Cardiac muscle cell (in vitro differentiated cells and primary cell): ENCODE measurements around the gene KLHDC4. TPM values are rescaled to one million over a fixed set of nuclear protein-coding genes. Genes with fewer than 3 reads are reported as not detected.
"Not testable (repeated sequence)": the region's sequence is repeated elsewhere in the genome, so short reads cannot be mapped to it uniquely, and the experiment has no call there.

Experiments
- DNase-seq, 2 donors: peaks; one replicate each; pipeline versions ENCODE4 v3.0.0 to v3.0.0-alpha.2; 2010 to 2017; ENCODE audit warnings: low read depth in 1 of 2, low spot score in 1 of 2
- H3K27ac ChIP-seq: fragments of 200-600 bp; sonication (generic); 2 replicates; pipeline ENCODE4 v1.5.1; 2016
- H3K27me3 ChIP-seq: fragments of 200-600 bp; sonication (generic); 2 replicates; pipeline ENCODE4 v1.6.0; 2016; ENCODE audit warnings: control low read depth
- H3K36me3 ChIP-seq: fragments of 200-600 bp; sonication (generic); 2 replicates; pipeline ENCODE4 v1.5.1; 2016; ENCODE audit warnings: control low read depth
- H3K4me1 ChIP-seq: fragments of 200-600 bp; sonication (generic); 2 replicates; pipeline ENCODE4 v1.8.1; 2017; ENCODE audit warnings: low read depth, mild to moderate bottlenecking, mixed run types
- H3K4me3 ChIP-seq: fragments of 200-600 bp; sonication (generic); 2 replicates; pipeline ENCODE4 v1.5.1; 2016; ENCODE audit warnings: mild to moderate bottlenecking
- H3K9me3 ChIP-seq: fragments of 200-600 bp; sonication (generic); 2 replicates; pipeline ENCODE4 v1.5.1; 2017; ENCODE audit warnings: low read depth, mild to moderate bottlenecking, control low read depth
- CTCF ChIP-seq: IDR thresholded peaks from 2 replicates; pipeline ENCODE4 v1.5.1; 2012; ENCODE audit warnings: low read depth, mild to moderate bottlenecking, low read length
- polyA plus RNA-seq: library from polyadenylated mRNA; unstranded; fragments of >200 nt; fragmentation: Nextera tagmentation; extraction: Ambion mirVana; gene quantifications from 2 replicates; pipeline ENCODE4 v1.2.1, GENCODE V29; 2016
- total RNA-seq: library from RNA; depleted of rRNA; stranded (reverse); fragments of >200 nt; gene quantifications from 2 replicates; pipeline ENCODE4 v1.2.3, GENCODE V29; 2016

KLHDC4 gene
- total and polyA plus RNA-seq, 2 experiments from 2014 or later: 13.7 to 18.0 TPM

- H3K27ac ChIP-seq: no peak overlapping the region
- no peaks in the 10 kb centered on the region for H3K36me3 ChIP-seq
- H3K9me3 ChIP-seq: no peaks in the 10 kb centered on the region
- TF ChIP-seq CTCF: no peak
- no peak for DNase-seq
- H3K27me3 ChIP-seq: no peaks in the 10 kb centered on the region
- no peak overlapping the region for H3K4me3 ChIP-seq
- no peaks in the 10 kb centered on the region for H3K4me1 ChIP-seq
Measured at GRCh38 chr16:87790292-87791100, 24.7 kb upstream of the KLHDC4 start.

GRCh38 chr16:87789437-87790291 is 23.9 kb upstream of the KLHDC4 start:
- no peaks in the 10 kb centered on the region for H3K4me1 ChIP-seq
- H3K27ac ChIP-seq: no peak overlapping the region
- H3K27me3 ChIP-seq: no peaks in the 10 kb centered on the region
- peak in 1 of 2 donors; percentile 33 for DNase-seq
- H3K36me3 ChIP-seq: no peaks in the 10 kb centered on the region
- no peaks in the 10 kb centered on the region for H3K9me3 ChIP-seq
- H3K4me3 ChIP-seq: no peak overlapping the region
- TF ChIP-seq CTCF: no peak

GRCh38 chr16:87788730-87789436 is 23.1 kb upstream of the KLHDC4 start:
- not testable (repeated sequence) for DNase-seq, H3K27ac ChIP-seq, H3K4me3 ChIP-seq, H3K9me3 ChIP-seq, H3K27me3 ChIP-seq, H3K36me3 ChIP-seq, H3K4me1 ChIP-seq

- not testable (repeated sequence) for H3K27ac ChIP-seq, H3K4me1 ChIP-seq, H3K36me3 ChIP-seq, H3K9me3 ChIP-seq, H3K27me3 ChIP-seq, DNase-seq, H3K4me3 ChIP-seq
Measured at GRCh38 chr16:87787451-87788091, 21.8 kb upstream of the KLHDC4 start.

- Histone ChIP-seq H3K27ac (no peak overlapping the region), H3K4me1 (no peaks in the 10 kb centered on the region), H3K27me3 (no peaks in the 10 kb centered on the region), H3K36me3 (no peaks in the 10 kb centered on the region), H3K4me3 (no peak overlapping the region), H3K9me3 (no peaks in the 10 kb centered on the region)
- TF ChIP-seq CTCF: no peak
- peak in 1 of 2 donors; percentile 55 for DNase-seq
Measured at GRCh38 chr16:87784812-87785211, 19.0 kb upstream of the KLHDC4 start.

GRCh38 chr16:87782033-87782432 is 16.2 kb upstream of the KLHDC4 start:
- Histone ChIP-seq H3K9me3 (no peaks in the 10 kb centered on the region), H3K27ac (no peak overlapping the region), H3K27me3 (no peaks in the 10 kb centered on the region), H3K4me1 (no peaks in the 10 kb centered on the region), H3K4me3 (no peak overlapping the region), H3K36me3 (no peaks in the 10 kb centered on the region)
- DNase-seq: no peak
- no peak for TF ChIP-seq CTCF
